ENCODE measurements around the gene NFILZ.

NFILZ gene

DNA sequence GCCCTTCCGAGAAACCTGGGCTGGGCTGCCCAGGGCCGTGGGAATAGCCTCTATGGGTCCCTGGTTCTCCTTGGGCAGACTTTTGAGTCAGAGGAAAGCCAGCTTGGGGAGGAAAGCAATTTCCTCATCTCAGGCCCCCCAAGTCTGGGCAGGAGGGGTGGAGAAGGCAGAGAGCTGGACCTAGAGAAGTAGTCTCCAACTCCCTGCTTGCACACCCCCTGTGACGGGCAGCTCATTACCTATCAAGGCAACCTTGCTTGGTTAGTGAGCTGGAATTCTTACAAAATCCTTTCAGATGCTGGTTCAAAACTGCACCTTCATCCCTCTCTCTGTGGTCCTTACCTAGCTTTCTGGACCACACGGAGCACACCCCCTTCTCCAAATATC is 34.2 kb downstream of the NFILZ start:
- H3K27ac ChIP-seq: no peak overlapping the region
- TF ChIP-seq ZFX (IDR thresholded peaks at IDR 0.05; ENCODE audit: borderline replicate concordance): no peak
- TF ChIP-seq, protein P1, sequence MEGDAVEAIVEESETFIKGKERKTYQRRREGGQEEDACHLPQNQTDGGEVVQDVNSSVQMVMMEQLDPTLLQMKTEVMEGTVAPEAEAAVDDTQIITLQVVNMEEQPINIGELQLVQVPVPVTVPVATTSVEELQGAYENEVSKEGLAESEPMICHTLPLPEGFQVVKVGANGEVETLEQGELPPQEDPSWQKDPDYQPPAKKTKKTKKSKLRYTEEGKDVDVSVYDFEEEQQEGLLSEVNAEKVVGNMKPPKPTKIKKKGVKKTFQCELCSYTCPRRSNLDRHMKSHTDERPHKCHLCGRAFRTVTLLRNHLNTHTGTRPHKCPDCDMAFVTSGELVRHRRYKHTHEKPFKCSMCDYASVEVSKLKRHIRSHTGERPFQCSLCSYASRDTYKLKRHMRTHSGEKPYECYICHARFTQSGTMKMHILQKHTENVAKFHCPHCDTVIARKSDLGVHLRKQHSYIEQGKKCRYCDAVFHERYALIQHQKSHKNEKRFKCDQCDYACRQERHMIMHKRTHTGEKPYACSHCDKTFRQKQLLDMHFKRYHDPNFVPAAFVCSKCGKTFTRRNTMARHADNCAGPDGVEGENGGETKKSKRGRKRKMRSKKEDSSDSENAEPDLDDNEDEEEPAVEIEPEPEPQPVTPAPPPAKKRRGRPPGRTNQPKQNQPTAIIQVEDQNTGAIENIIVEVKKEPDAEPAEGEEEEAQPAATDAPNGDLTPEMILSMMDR (IDR thresholded peaks at IDR 0.05): no peak

GRCh38 chr19:8665468-8666213 is 35.2 kb downstream of the NFILZ start:
- no peak overlapping the region for H3K27ac ChIP-seq
- TF ChIP-seq ZFX (IDR thresholded peaks at IDR 0.05; ENCODE audit: borderline replicate concordance): no peak
- TF ChIP-seq, protein P1 (IDR thresholded peaks at IDR 0.05): no peak

DNA sequence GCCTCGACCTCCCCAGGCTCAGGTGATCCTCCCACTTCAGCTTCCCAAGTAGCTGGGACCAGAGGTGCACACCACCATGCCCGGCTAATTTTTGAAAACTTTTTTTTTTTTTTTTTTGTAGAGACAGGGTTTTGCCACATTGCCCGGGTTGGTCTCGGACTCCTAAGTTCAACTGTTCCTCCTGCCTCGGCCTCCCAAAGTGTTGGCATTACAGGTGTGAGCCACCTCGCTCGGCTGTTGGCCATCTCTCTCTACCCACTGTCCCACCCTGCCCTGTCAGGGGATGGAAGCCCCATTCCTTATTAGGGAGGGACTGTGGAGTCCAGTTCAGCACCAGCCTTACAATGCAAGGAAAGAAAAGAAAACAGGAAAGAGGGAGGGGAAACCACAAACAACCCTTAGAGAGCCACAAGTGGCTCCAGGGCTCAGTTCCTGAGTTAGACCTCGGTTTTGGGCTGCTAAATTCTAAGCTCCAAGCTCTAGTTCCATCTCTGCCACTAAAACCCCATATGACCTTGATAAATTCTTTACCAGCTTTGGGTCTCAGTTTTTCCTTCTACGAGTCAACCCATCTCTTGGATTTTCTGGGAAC is 36.5 kb downstream of the NFILZ start:
- no peak overlapping the region for H3K27ac ChIP-seq
- TF ChIP-seq, protein P1 (IDR thresholded peaks at IDR 0.05): no peak
- no peak for TF ChIP-seq ZFX (IDR thresholded peaks at IDR 0.05; ENCODE audit: borderline replicate concordance)

DNA sequence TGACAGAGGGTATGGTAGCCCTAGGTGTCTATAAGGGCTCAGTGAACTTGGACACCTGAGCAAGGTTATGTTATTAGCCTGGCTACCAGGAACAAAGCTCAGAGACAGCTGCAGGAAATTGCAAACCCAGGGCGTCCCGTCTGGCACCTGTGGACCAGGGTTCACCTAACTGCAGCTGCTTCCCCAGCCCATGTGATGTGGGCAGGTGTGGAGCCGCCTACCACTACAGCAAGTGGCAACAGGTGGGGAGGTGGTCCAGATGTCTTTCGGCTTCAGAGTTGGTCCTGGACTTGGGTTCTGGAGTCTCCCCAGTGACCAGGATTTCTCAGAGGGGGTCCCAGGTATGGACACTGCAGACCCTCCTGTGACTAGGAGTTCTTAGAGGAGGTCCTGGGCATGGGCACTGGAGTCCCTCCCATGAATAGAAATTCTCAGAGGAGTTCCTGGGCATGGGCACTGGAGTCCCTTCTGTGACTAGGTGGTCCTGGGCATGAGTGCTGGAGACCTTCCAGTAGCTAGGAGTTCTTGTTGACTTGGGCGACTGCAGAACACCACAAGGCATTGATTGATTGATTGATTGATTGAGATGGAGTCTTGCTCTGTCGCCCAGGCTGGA is 43.0 kb downstream of the NFILZ start:
- H3K27ac ChIP-seq: no peak overlapping the region
- TF ChIP-seq, protein P1 (IDR thresholded peaks at IDR 0.05): no peak
- no peak for TF ChIP-seq ZFX (IDR thresholded peaks at IDR 0.05; ENCODE audit: borderline replicate concordance)

- TF ChIP-seq, protein P1 (IDR thresholded peaks at IDR 0.05): no peak
- TF ChIP-seq ZFX (IDR thresholded peaks at IDR 0.05; ENCODE audit: borderline replicate concordance): no peak
- H3K27ac ChIP-seq: no peak overlapping the region
These were observed 44.6 kb downstream of the NFILZ start for GRCh38 chr19:8675066-8675465.

DNA sequence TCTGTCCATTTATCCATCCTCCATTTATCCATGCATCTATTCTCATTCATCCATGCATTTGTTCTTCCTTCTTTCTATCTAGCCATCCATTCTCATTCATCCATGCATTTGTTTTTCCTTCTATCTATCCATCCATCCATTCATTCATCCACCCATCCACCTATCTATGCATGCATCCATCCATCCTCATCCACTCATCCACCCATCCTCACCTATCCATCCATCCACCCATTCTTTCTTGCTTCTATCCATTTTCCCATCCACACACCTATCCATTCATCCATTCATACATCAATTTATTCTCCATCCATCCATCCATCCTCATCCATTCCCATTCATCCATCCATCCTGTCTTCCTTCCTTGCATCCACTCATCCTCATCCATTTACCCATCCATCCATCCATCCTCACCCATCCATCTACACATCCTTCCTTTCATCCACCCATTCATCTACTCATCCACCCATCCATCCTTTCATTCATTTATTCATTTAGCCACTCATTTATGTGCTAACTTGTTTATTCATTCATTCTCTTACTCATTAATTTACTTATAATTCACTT is 47.9 kb downstream of the NFILZ start:
- no peak for TF ChIP-seq ZFX (IDR thresholded peaks at IDR 0.05; ENCODE audit: borderline replicate concordance)
- TF ChIP-seq, protein P1 (IDR thresholded peaks at IDR 0.05): no peak
- no peak overlapping the region for H3K27ac ChIP-seq

All from 22Rv1 (cell line).